Upper lobe of left lung (tissue), 6 donors: Measurements from ENCODE around the gene KRT33A. TPM values are rescaled to one million over a fixed set of nuclear protein-coding genes. Genes with fewer than 3 reads are reported as not detected.
"Not testable (repeated sequence)": the region's sequence is repeated elsewhere in the genome, so short reads cannot be mapped to it uniquely, and the experiment has no call there.

Experiments
- ATAC-seq, 2 donors: fragments of 200-7000 bp; cut with Tn5 transposase; one replicate each; pipeline ENCODE4 v1.9.1; 2022; ENCODE audit warnings: mild to moderate bottlenecking in 2 of 2, moderate library complexity in 2 of 2; ENCODE audit not compliant: low FRiP score in 2 of 2
- DNase-seq, 2 donors: peaks; one replicate each; pipeline ENCODE4 v3.0.0-alpha.2; 2019 to 2020
- H3K27ac ChIP-seq, 4 donors: fragments of 200-600 bp; sonication (generic); one replicate each; pipeline ENCODE4 v1.5.1; 2016 to 2019
- H3K27me3 ChIP-seq, 4 donors: fragments of 200-600 bp; sonication (generic); one replicate each; pipeline ENCODE4 v1.5.1; 2017 to 2019
- H3K36me3 ChIP-seq, 4 donors: fragments of 200-600 bp; sonication (generic); one replicate each; pipeline ENCODE4 v1.5.1; 2016 to 2019
- H3K4me1 ChIP-seq, 4 donors: fragments of 200-600 bp; sonication (generic); one replicate each; pipeline ENCODE4 v1.5.1; 2018 to 2019
- H3K4me3 ChIP-seq, 4 donors: fragments of 200-600 bp; sonication (generic); one replicate each; pipeline ENCODE4 v1.5.1; 2017 to 2019; ENCODE audit warnings: mild to moderate bottlenecking in 2 of 4, moderate library complexity in 1 of 4
- H3K9me3 ChIP-seq, 4 donors: fragments of 200-600 bp; sonication (generic); one replicate each; pipeline ENCODE4 v1.5.1; 2018 to 2019
- CTCF ChIP-seq, 6 experiments: fragments of 450-650 bp in 4 of 6; fragments of 200-600 bp in 2 of 6; sonication (generic) in 2 of 6; IDR thresholded peaks; one replicate each; pipeline ENCODE4 v1.5.1; 2016 to 2019; ENCODE audit warnings: antibody characterized with exemption in 6 of 6
- EP300 ChIP-seq, 4 donors: sonication (generic); formaldehyde crosslinking; IDR thresholded peaks; one replicate each; pipeline ENCODE4 v1.5.1; 2017; ENCODE audit warnings: antibody characterized with exemption in 4 of 4, control low read depth in 2 of 4
- POLR2A ChIP-seq, 4 donors: fragments of 450-650 bp; IDR thresholded peaks; one replicate each; pipeline ENCODE4 v1.5.1; 2016 to 2017; ENCODE audit warnings: antibody characterized with exemption in 4 of 4, mild to moderate bottlenecking in 2 of 4
- POLR2AphosphoS5 ChIP-seq, 2 donors: sonication (generic); formaldehyde crosslinking; IDR thresholded peaks; one replicate each; pipeline ENCODE4 v1.5.1; 2017; ENCODE audit warnings: antibody characterized with exemption in 2 of 2
- WGBS, 2 donors: methylation state at CpG; one replicate each; pipeline ENCODE4 v1.1.5; 2017 to 2018; 5-methylcytosine and 5-hydroxymethylcytosine counted together
- total RNA-seq, 6 donors: library from RNA; depleted of rRNA in 4 of 6; stranded (reverse); fragments of >200 nt in 4 of 6; gene quantifications; one replicate each; pipeline versions ENCODE4 v1.1.0 to v1.2.1, GENCODE V29; 2016 to 2021
- donor health status: DM: no; HTN: no; CAD: no; lungs with moderate emphysema.
- donor health status: DM: no; HTN: yes; CAD: no; lungs with severe emphysema.

KRT33A gene
- total RNA-seq: not detected

- not testable (repeated sequence) for H3K27me3 ChIP-seq, ATAC-seq, H3K27ac ChIP-seq, H3K4me1 ChIP-seq, H3K9me3 ChIP-seq, H3K36me3 ChIP-seq, H3K4me3 ChIP-seq
- 94 to 95% methylated on average over 12 to 16 of the region's 16 CpGs for WGBS, 2 donors
- peak in 1 of 2 donors; percentile 68 for DNase-seq
These were observed at the start of gene KRT33A for GRCh38 chr17:41350381-41350878. Gene KRT33A, minus strand, starts transcription at chr17:41350828. Its CDS starts 61 bp downstream, at chr17:41350767.

- no peaks in the 10 kb centered on the region for H3K27me3 ChIP-seq
- ATAC-seq (no peak), DNase-seq (peak in 1 of 2 donors; percentile 34)
- H3K27ac ChIP-seq: no peak within 1 kb of the TSS
- H3K4me1 ChIP-seq: no peaks in the 10 kb centered on the region
- no peaks in the 10 kb centered on the region for H3K36me3 ChIP-seq
- WGBS, 2 donors: 89 to 93% methylated on average over 4 to 16 of the region's 16 CpGs
- H3K9me3 ChIP-seq: no peaks in the 10 kb centered on the region
- no peak within 1 kb of the TSS for H3K4me3 ChIP-seq
- TF ChIP-seq POLR2AphosphoS5 (IDR thresholded peaks at IDR 0.05) (no peak), POLR2A (IDR thresholded peaks at IDR 0.05) (no peak), EP300 (IDR thresholded peaks at IDR 0.05) (no peak), CTCF (IDR thresholded peaks at IDR 0.05) (no peak)
These were observed 46.5 kb upstream of the KRT33A start, which contains the start of gene KRT31 for GRCh38 chr17:41396996-41397660. Gene KRT31, minus strand, starts transcription at chr17:41397608. Its CDS starts 69 bp downstream, at chr17:41397539.

- Histone ChIP-seq H3K36me3 (no peaks in the 10 kb centered on the region), H3K9me3 (no peaks in the 10 kb centered on the region), H3K4me1 (no peaks in the 10 kb centered on the region), H3K4me3 (no peak overlapping the region), H3K27ac (no peak overlapping the region), H3K27me3 (no peaks in the 10 kb centered on the region)
- ATAC-seq: peak in 1 of 2 donors; percentile 31
- no peak for TF ChIP-seq POLR2A (IDR thresholded peaks at IDR 0.05)
- no peak for TF ChIP-seq CTCF (IDR thresholded peaks at IDR 0.05)
- no peak for TF ChIP-seq POLR2AphosphoS5 (IDR thresholded peaks at IDR 0.05)
- no peak for TF ChIP-seq EP300 (IDR thresholded peaks at IDR 0.05)
- WGBS, 2 donors: 89 to 91% methylated on average over 7 of the region's 7 CpGs
- no peak for DNase-seq
These were observed 45.7 kb upstream of the KRT33A start for GRCh38 chr17:41396340-41396739.

GRCh38 chr17:41395611-41396010 lies 45.0 kb upstream of the KRT33A start:
- H3K27ac ChIP-seq: no peak overlapping the region
- H3K27me3 ChIP-seq: no peaks in the 10 kb centered on the region
- no peaks in the 10 kb centered on the region for H3K4me1 ChIP-seq
- no peaks in the 10 kb centered on the region for H3K9me3 ChIP-seq
- no peak overlapping the region for H3K4me3 ChIP-seq
- H3K36me3 ChIP-seq: no peaks in the 10 kb centered on the region
- TF ChIP-seq POLR2AphosphoS5 (IDR thresholded peaks at IDR 0.05) (no peak), EP300 (IDR thresholded peaks at IDR 0.05) (no peak), CTCF (IDR thresholded peaks at IDR 0.05) (no peak), POLR2A (IDR thresholded peaks at IDR 0.05) (no peak)
- 86 to 94% methylated on average over 1 of the region's 1 CpG for WGBS, 2 donors
- ATAC-seq (no peak), DNase-seq (no peak)

- ATAC-seq, H3K9me3 ChIP-seq, H3K4me1 ChIP-seq, H3K27ac ChIP-seq, DNase-seq, H3K4me3 ChIP-seq, H3K36me3 ChIP-seq, H3K27me3 ChIP-seq: not testable (repeated sequence)
- 85% methylated on average over 11 of the region's 12 CpGs; no CpG with 5 or more reads in 1 of the 2 donors for WGBS, 2 donors
These were observed 44.4 kb upstream of the KRT33A start for GRCh38 chr17:41395044-41395443.
